Ishikawa (cell line): ENCODE results near the gene RIPOR3.
A peak's percentile ranks its signal among the peaks of the same experiment; 100 is the strongest.

ENCODE experiments used
- CEBPB ChIP-seq: IDR thresholded peaks from 2 replicates; pipeline ENCODE4 v1.6.1; 2012
- CREB1 ChIP-seq: IDR thresholded peaks from 2 replicates; pipeline ENCODE4 v1.6.1; 2012; ENCODE audit warnings: low read depth
- EGR1 ChIP-seq: IDR thresholded peaks from 2 replicates; pipeline ENCODE4 v1.6.1; 2012
- EP300 ChIP-seq: IDR thresholded peaks from 2 replicates; pipeline ENCODE4 v1.6.1; 2012; ENCODE audit warnings: borderline replicate concordance
- FOXM1 ChIP-seq: IDR thresholded peaks from 2 replicates; pipeline ENCODE4 v1.6.1; 2012; ENCODE audit warnings: low read depth, borderline replicate concordance
- NFIC ChIP-seq: IDR thresholded peaks from 2 replicates; pipeline ENCODE4 v1.6.1; 2012
- RAD21 ChIP-seq: IDR thresholded peaks from 2 replicates; pipeline ENCODE4 v1.6.1; 2012; ENCODE audit warnings: low read depth
- TAF1 ChIP-seq: IDR thresholded peaks from 2 replicates; pipeline ENCODE4 v1.6.1; 2012; ENCODE audit warnings: low read depth, mild to moderate bottlenecking
- TCF12 ChIP-seq: IDR thresholded peaks from 2 replicates; pipeline ENCODE4 v1.6.1; 2012; ENCODE audit warnings: low read depth
- TEAD4 ChIP-seq: IDR thresholded peaks from 2 replicates; pipeline ENCODE4 v1.6.1; 2012
- YY1 ChIP-seq: IDR thresholded peaks from 2 replicates; pipeline ENCODE4 v1.6.1; 2012; ENCODE audit warnings: low read depth
- ZBTB7A ChIP-seq: IDR thresholded peaks from 2 replicates; pipeline ENCODE4 v1.6.1; 2012; ENCODE audit warnings: low read depth
- TF ChIP-seq, protein P1 (sequence below): IDR thresholded peaks from 2 replicates; pipeline ENCODE4 v1.6.1; 2012
- TF ChIP-seq, protein P2 (sequence below): IDR thresholded peaks from 2 replicates; pipeline ENCODE4 v1.6.1; 2012; ENCODE audit warnings: low read depth, mild to moderate bottlenecking
- TF ChIP-seq, protein P3 (sequence below): IDR thresholded peaks from 2 replicates; pipeline ENCODE4 v1.6.1; 2012

RIPOR3 gene

DNA sequence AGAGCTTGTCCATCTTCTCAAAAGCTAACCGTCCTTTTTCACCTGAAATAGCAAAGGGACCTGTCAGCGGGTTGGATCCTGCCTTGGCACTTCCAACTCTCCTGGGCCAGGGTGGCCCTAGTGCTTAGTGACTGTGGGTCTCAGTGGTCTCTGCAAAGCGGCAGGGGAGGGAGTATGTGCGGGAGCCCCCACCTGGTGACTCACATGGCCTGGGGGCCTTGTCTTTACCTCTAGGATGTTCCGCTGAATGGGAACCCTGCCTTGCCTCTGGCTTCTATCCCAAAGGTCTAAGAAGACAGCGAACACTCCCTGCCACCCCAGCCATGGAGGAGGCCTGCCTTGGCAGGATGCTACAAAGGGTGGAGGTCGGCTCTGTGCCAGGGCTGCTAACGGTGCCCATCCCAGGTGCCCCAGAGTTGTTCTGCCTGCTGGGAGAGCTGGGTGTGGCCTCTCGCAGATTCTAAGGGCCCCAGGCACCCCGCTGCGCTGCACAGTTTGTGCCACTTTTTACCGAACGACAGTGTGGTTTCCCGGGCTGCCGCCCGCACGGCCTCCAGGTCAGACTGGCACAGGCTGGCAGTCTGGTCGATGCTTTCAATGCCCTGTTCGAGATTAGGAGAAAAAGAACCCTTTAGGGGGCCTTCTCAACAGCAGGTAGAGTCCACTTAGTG, 103.9 kb downstream of the RIPOR3 start:
- no peak for TF ChIP-seq EGR1
- TF ChIP-seq, protein P1, sequence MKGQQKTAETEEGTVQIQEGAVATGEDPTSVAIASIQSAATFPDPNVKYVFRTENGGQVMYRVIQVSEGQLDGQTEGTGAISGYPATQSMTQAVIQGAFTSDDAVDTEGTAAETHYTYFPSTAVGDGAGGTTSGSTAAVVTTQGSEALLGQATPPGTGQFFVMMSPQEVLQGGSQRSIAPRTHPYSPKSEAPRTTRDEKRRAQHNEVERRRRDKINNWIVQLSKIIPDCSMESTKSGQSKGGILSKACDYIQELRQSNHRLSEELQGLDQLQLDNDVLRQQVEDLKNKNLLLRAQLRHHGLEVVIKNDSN: no peak
- no peak for TF ChIP-seq TEAD4
- no peak for TF ChIP-seq ZBTB7A
- TF ChIP-seq, protein P2, sequence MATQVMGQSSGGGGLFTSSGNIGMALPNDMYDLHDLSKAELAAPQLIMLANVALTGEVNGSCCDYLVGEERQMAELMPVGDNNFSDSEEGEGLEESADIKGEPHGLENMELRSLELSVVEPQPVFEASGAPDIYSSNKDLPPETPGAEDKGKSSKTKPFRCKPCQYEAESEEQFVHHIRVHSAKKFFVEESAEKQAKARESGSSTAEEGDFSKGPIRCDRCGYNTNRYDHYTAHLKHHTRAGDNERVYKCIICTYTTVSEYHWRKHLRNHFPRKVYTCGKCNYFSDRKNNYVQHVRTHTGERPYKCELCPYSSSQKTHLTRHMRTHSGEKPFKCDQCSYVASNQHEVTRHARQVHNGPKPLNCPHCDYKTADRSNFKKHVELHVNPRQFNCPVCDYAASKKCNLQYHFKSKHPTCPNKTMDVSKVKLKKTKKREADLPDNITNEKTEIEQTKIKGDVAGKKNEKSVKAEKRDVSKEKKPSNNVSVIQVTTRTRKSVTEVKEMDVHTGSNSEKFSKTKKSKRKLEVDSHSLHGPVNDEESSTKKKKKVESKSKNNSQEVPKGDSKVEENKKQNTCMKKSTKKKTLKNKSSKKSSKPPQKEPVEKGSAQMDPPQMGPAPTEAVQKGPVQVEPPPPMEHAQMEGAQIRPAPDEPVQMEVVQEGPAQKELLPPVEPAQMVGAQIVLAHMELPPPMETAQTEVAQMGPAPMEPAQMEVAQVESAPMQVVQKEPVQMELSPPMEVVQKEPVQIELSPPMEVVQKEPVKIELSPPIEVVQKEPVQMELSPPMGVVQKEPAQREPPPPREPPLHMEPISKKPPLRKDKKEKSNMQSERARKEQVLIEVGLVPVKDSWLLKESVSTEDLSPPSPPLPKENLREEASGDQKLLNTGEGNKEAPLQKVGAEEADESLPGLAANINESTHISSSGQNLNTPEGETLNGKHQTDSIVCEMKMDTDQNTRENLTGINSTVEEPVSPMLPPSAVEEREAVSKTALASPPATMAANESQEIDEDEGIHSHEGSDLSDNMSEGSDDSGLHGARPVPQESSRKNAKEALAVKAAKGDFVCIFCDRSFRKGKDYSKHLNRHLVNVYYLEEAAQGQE: no peak
- no peak for TF ChIP-seq CREB1
- no peak for TF ChIP-seq TAF1
- TF ChIP-seq YY1: no peak
- 0 out of 2 replicates have a peak, but pooled peaks have one; percentile 7 for TF ChIP-seq TCF12
- no peak for TF ChIP-seq RAD21
- TF ChIP-seq, protein P3, sequence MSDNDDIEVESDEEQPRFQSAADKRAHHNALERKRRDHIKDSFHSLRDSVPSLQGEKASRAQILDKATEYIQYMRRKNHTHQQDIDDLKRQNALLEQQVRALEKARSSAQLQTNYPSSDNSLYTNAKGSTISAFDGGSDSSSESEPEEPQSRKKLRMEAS: no peak
- no peak for TF ChIP-seq CEBPB
- TF ChIP-seq EP300: 0 out of 2 replicates have a peak, but pooled peaks have one; percentile 23
- TF ChIP-seq FOXM1: no peak
- no peak for TF ChIP-seq NFIC

DNA sequence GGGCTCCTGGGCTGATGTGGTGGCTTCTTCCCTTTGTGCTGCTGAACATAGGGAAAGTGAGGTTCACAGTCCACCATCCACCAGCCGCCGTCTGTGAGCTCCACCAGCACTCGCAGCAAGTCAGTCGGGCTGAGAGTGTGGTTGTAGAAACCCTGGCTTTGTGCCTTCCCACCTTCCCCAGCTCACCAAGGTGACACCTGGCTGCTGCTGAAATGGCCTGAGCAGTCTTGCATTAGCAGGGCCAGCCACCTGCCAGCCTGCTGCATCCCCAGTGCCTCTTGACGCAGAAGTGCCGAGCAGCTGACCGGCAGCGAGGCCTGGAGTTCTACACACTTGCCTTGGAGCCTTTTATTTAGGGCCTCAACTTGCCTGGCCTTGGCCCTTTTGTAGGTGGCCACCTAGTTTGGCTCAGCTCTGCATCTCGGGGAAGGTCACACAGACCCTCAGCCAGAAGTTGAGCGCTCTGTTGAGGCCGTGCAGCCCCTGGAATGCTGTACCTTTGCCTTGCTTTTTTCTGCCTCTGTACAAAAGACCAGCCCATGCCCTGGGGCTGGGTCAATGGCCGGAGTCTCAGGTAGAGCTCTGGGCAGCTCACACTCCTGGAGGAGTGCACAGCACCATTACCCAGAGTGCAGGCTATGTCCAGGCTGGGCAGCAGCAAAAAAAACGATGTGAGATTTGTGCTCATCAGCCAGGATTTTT, 104.7 kb downstream of the RIPOR3 start:
- TF ChIP-seq, protein P3: no peak
- no peak for TF ChIP-seq TCF12
- no peak for TF ChIP-seq CREB1

DNA sequence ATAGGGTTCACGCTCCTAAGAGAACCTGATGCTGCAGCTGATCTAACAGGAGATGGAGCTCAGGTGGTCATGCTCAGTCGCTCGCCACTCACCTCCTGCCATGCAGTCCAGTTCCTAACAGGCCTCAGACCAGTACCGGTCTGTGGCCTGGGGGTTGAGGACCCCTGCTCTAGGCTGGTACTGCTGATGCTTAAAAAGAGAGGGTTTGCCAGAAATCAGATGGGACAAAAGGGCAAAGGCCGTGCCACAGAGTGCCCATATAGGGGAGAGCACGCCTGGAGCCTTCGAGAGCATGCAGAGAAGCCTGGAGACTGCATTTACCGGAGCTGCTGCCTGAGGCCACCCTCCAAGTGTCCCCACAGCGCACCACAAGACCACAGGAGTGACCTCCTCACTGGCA, 105.7 kb downstream of the RIPOR3 start:
- TF ChIP-seq, protein P2: no peak
- TF ChIP-seq TAF1: no peak
- TF ChIP-seq CREB1: no peak
- TF ChIP-seq, protein P3: no peak
- no peak for TF ChIP-seq YY1
- TF ChIP-seq FOXM1: no peak
- TF ChIP-seq CEBPB: no peak
- no peak for TF ChIP-seq EGR1
- no peak for TF ChIP-seq EP300
- no peak for TF ChIP-seq TEAD4
- TF ChIP-seq RAD21: no peak
- TF ChIP-seq, protein P1: no peak

DNA sequence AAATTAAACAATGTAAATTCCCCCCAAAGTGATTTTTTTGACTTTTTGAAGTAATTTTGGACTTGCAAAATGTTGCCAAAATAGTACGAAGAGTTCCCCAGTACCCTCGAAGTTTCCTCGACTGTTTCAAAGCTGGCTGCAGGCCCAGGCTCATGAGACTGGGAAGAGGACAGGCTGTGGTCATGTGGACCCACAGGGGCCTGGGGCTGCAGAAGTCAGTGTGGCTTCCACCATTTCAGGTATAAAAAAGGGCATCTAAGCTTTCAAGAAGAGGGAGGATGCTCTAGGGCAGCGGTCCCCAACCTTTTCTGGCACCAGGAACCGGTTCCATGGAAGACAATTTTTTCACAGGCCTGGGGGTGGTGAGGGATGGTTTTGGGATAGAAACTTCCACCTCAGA, 106.1 kb downstream of the RIPOR3 start:
- TF ChIP-seq, protein P3: no peak
- TF ChIP-seq, protein P2: no peak
- no peak for TF ChIP-seq ZBTB7A
- no peak for TF ChIP-seq NFIC
- no peak for TF ChIP-seq FOXM1
- TF ChIP-seq TCF12: no peak
- TF ChIP-seq, protein P1: no peak
- no peak for TF ChIP-seq EGR1
- no peak for TF ChIP-seq EP300
